GM10266 (cell line): ENCODE measurements around the gene CERS6.

ENCODE experiments used
- DNase-seq: peaks from one replicate; pipeline ENCODE4 v3.0.0; 2012; ENCODE audit errors: extremely low spot score
- TF ChIP-seq, protein P1 (sequence below): IDR thresholded peaks from 2 replicates; pipeline ENCODE4 v1.5.1; 2012; ENCODE audit warnings: mild to moderate bottlenecking, low read depth; ENCODE audit not compliant: control insufficient read depth, insufficient read depth; ENCODE audit errors: missing control alignments

CERS6 gene

DNA sequence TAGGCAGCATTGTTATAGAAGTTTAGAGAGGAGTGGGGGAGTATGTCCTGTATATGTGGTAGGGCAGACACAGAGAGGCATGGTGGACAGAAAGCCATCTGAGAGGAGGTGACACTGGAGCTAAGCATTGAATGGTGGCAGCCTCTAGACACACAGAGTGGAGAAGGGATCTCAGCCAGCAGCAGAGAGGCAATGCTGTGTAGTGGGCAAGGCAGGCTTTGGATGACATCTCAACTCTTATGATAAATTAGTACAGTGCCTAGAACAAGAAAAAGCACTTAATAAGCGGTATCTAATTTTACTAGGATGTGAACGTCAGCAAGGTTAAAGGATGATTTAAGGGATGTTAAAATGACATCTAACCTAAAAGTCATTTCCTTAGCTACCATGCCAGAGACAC, 22.5 kb upstream of the CERS6 start:
- TF ChIP-seq, protein P1, sequence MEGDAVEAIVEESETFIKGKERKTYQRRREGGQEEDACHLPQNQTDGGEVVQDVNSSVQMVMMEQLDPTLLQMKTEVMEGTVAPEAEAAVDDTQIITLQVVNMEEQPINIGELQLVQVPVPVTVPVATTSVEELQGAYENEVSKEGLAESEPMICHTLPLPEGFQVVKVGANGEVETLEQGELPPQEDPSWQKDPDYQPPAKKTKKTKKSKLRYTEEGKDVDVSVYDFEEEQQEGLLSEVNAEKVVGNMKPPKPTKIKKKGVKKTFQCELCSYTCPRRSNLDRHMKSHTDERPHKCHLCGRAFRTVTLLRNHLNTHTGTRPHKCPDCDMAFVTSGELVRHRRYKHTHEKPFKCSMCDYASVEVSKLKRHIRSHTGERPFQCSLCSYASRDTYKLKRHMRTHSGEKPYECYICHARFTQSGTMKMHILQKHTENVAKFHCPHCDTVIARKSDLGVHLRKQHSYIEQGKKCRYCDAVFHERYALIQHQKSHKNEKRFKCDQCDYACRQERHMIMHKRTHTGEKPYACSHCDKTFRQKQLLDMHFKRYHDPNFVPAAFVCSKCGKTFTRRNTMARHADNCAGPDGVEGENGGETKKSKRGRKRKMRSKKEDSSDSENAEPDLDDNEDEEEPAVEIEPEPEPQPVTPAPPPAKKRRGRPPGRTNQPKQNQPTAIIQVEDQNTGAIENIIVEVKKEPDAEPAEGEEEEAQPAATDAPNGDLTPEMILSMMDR: no peak
- no peak for DNase-seq

DNA sequence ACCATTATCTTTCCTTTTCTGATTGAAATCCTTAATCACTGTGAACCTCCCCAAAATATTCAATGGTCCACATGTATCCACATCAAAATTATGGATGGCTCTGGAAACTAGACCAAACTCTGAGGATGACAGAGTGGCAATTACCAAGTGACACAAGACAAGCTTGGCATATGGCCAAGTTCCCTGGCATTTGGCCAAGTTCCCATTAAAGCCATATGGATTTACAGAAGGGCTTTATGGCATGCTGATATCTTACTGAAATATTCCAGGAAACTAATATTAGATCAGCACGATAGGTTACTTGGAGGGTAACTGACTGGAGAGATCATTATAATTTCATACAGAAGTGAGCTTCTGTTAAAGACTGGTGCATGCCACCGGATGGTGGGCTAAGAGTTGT, 21.9 kb upstream of the CERS6 start:
- TF ChIP-seq, protein P1: no peak

GRCh38 chr2:168436840-168437239, 19.2 kb upstream of the CERS6 start:
- TF ChIP-seq, protein P1: no peak
- no peak for DNase-seq

More for the DNA sequence above, 21.9 kb upstream of the CERS6 start:
- DNase-seq: no peak

DNA sequence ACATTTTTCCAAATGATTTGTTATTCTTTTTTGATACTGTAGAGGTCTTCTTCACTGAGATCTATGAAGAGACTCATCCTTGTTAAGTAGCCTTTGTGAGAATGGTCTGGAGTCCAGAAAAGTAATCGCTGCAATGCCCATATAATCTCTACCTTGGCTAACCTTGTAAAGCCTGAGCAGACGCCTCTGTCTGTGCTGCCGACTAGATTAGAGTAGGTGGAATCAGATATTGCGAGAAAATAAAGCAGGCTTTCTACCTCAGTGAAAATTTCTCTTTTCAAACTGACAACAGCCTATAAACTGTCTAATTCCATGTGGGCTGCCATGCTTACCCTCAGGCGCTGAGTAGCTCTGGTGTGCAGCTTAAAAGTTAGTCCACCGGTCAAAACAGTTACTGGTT, 17.5 kb upstream of the CERS6 start:
- TF ChIP-seq, protein P1: no peak
- DNase-seq: no peak

- TF ChIP-seq, protein P1: no peak
Observed at GRCh38 chr2:168439536-168439935, 16.5 kb upstream of the CERS6 start.

DNA sequence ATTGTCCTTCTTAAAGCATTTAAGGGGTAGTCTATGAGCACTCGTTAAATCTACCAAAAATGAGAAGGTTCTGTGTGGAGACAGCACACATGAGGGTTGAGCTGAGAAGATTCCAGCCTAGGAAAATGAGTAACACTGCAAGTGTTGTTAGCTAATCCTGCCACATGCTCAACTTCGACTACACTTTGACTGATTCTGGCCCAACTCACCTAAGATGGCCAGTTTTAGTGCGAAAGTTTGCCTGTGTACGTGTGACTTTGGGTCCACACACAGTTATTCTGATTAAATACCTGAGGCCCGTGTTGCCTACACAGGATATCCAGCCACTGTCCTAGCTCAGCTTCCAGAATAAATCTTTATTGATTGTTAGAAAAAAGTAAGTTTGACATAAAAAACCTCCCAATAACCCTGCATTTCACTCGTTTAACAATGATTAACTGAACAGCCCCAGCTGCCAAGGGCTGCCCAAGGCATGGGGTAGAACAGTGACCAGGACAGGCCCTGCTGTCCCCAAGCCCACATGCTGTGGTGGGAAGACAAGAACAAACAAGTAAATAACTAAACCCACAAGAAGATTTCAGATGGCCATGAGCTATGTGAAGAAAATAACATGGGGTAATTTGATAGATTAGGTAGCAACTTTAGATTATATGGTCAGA, 14.7 kb upstream of the CERS6 start:
- DNase-seq: no peak
- TF ChIP-seq, protein P1: no peak

More at GRCh38 chr2:168439536-168439935, 16.5 kb upstream of the CERS6 start:
- DNase-seq: no peak

DNA sequence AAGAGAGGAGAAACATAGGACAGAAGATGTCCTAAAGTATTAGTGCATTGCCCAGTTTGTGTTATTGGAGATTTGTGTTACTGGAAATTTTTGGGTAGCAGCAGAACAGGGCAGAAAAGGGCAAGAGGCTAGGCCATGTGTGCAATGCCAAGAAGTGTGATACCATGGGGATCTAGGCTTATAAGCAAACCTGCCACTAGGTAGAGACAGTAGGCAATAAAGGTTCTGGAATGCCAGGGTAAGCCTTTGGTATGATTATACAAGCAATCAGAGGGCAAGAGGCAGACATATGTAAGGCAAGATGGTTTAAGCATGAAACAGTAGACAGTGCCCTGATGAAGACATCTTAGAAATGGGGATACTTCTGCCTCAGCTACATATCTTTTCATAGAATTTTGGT, 12.3 kb upstream of the CERS6 start:
- no peak for DNase-seq
- TF ChIP-seq, protein P1: no peak
